SK-N-SH treated with all-trans-retinoic acid at 6 μM for 48 hours (cell line): ENCODE results near the gene NSFL1C.

ENCODE experiments used
- ATAC-seq: fragments of 200-7000 bp; cut with Tn5 transposase; 3 replicates; pipeline ENCODE4 v1.9.1; 2020; ENCODE audit warnings: mild to moderate bottlenecking, moderate library complexity
- CSDC2 ChIP-seq: fragments of 250-450 bp; sonication (Bioruptor Pico); IDR thresholded peaks from 2 replicates; pipeline ENCODE4 v1.5.0; 2020; ENCODE audit warnings: mild to moderate bottlenecking, moderate library complexity
- CSRNP3 ChIP-seq: fragments of 250-450 bp; sonication (Bioruptor Pico); IDR thresholded peaks from 2 replicates; pipeline ENCODE4 v1.5.1; 2021; ENCODE audit warnings: mild to moderate bottlenecking, moderate library complexity
- ESRRG ChIP-seq: fragments of 250-450 bp; sonication (Bioruptor Pico); IDR thresholded peaks from 2 replicates; pipeline ENCODE4 v1.6.1; 2021; ENCODE audit warnings: mild to moderate bottlenecking
- ISL1 ChIP-seq: fragments of 250-450 bp; sonication (Bioruptor Pico); IDR thresholded peaks from 2 replicates; pipeline ENCODE4 v2.1.2; 2022; ENCODE audit warnings: mild to moderate bottlenecking, moderate library complexity
- OSR1 ChIP-seq: fragments of 250-450 bp; sonication (Bioruptor Pico); IDR thresholded peaks from 2 replicates; pipeline ENCODE4 v1.8.0; 2022; ENCODE audit warnings: moderate library complexity, mild to moderate bottlenecking, inconsistent platforms
- PATZ1 ChIP-seq: fragments of 250-450 bp; sonication (Bioruptor Pico); IDR thresholded peaks from 2 replicates; pipeline ENCODE4 v1.8.0; 2020; ENCODE audit warnings: mild to moderate bottlenecking, moderate library complexity, borderline replicate concordance
- POU6F1 ChIP-seq: fragments of 250-450 bp; sonication (Bioruptor Pico); IDR thresholded peaks from 2 replicates; pipeline ENCODE4 v1.8.0; 2021; ENCODE audit warnings: low read depth, mild to moderate bottlenecking, moderate library complexity, borderline replicate concordance
- PPARA ChIP-seq: fragments of 250-450 bp; sonication (Bioruptor Pico); IDR thresholded peaks from 2 replicates; pipeline ENCODE4 v1.5.0; 2020; ENCODE audit warnings: mild to moderate bottlenecking, borderline replicate concordance
- RARB ChIP-seq: fragments of 250-450 bp; sonication (Bioruptor Pico); IDR thresholded peaks from 2 replicates; pipeline ENCODE4 v1.8.0; 2021; ENCODE audit warnings: mild to moderate bottlenecking, moderate library complexity
- SNAI2 ChIP-seq: fragments of 250-450 bp; sonication (Bioruptor Pico); IDR thresholded peaks from 2 replicates; pipeline ENCODE4 v1.5.0; 2020; ENCODE audit warnings: mild to moderate bottlenecking, moderate library complexity
- TCF4 ChIP-seq: fragments of 250-450 bp; sonication (Bioruptor Pico); IDR thresholded peaks from 2 replicates; pipeline ENCODE4 v1.8.0; 2021; ENCODE audit warnings: mild to moderate bottlenecking, moderate library complexity, borderline replicate concordance
- TOX ChIP-seq: fragments of 250-450 bp; sonication (Bioruptor Pico); IDR thresholded peaks from 2 replicates; pipeline ENCODE4 v1.8.0; 2021; ENCODE audit warnings: mild to moderate bottlenecking, moderate library complexity, borderline replicate concordance
- ZFP3 ChIP-seq: fragments of 250-450 bp; sonication (Bioruptor Pico); IDR thresholded peaks from 2 replicates; pipeline ENCODE4 v1.5.0; 2020; ENCODE audit warnings: mild to moderate bottlenecking, moderate library complexity
- ZFP30 ChIP-seq: fragments of 450-650 bp; formaldehyde crosslinking; IDR thresholded peaks from 2 replicates; pipeline ENCODE4 v1.5.0; 2022; ENCODE audit warnings: mild to moderate bottlenecking, moderate library complexity
- ZNF70 ChIP-seq: fragments of 450-650 bp; formaldehyde crosslinking; IDR thresholded peaks from 2 replicates; pipeline ENCODE4 v1.5.0; 2020; ENCODE audit warnings: mild to moderate bottlenecking, moderate library complexity
- ZNF8 ChIP-seq: fragments of 450-650 bp; formaldehyde crosslinking; IDR thresholded peaks from 2 replicates; pipeline ENCODE4 v1.5.0; 2020; ENCODE audit warnings: mild to moderate bottlenecking, moderate library complexity
- TF ChIP-seq, protein P1 (sequence below): fragments of 250-450 bp; sonication (Bioruptor Pico); IDR thresholded peaks from 2 replicates; pipeline ENCODE4 v1.5.0; 2020; ENCODE audit warnings: mild to moderate bottlenecking, moderate library complexity

The NSFL1C gene

GRCh38 chr20:1449370-1449769 lies 17.3 kb downstream of the NSFL1C start:
- no peak for ATAC-seq
- TF ChIP-seq ZNF70 (CRISPR knock-in tag) (no peak), ZFP30 (CRISPR knock-in tag) (no peak), CSDC2 (CRISPR knock-in tag) (no peak), ISL1 (CRISPR knock-in tag) (no peak), TCF4 (no peak), ZFP3 (CRISPR knock-in tag) (no peak), PPARA (CRISPR knock-in tag) (no peak), CSRNP3 (CRISPR knock-in tag) (no peak)

- TF ChIP-seq CSRNP3 (CRISPR knock-in tag) (no peak), ZNF70 (CRISPR knock-in tag) (no peak), ISL1 (CRISPR knock-in tag) (no peak), ESRRG (CRISPR knock-in tag) (no peak), SNAI2 (no peak), PATZ1 (CRISPR knock-in tag) (no peak), POU6F1 (no peak), ZNF8 (CRISPR knock-in tag) (no peak), OSR1 (CRISPR knock-in tag) (no peak)
- TF ChIP-seq, protein P1, sequence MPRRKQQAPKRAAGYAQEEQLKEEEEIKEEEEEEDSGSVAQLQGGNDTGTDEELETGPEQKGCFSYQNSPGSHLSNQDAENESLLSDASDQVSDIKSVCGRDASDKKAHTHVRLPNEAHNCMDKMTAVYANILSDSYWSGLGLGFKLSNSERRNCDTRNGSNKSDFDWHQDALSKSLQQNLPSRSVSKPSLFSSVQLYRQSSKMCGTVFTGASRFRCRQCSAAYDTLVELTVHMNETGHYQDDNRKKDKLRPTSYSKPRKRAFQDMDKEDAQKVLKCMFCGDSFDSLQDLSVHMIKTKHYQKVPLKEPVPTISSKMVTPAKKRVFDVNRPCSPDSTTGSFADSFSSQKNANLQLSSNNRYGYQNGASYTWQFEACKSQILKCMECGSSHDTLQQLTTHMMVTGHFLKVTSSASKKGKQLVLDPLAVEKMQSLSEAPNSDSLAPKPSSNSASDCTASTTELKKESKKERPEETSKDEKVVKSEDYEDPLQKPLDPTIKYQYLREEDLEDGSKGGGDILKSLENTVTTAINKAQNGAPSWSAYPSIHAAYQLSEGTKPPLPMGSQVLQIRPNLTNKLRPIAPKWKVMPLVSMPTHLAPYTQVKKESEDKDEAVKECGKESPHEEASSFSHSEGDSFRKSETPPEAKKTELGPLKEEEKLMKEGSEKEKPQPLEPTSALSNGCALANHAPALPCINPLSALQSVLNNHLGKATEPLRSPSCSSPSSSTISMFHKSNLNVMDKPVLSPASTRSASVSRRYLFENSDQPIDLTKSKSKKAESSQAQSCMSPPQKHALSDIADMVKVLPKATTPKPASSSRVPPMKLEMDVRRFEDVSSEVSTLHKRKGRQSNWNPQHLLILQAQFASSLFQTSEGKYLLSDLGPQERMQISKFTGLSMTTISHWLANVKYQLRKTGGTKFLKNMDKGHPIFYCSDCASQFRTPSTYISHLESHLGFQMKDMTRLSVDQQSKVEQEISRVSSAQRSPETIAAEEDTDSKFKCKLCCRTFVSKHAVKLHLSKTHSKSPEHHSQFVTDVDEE (CRISPR knock-in tag) = no peak
- no peak for ATAC-seq
These were observed 18.5 kb downstream of the NSFL1C start for GRCh38 chr20:1448081-1448620.

DNA sequence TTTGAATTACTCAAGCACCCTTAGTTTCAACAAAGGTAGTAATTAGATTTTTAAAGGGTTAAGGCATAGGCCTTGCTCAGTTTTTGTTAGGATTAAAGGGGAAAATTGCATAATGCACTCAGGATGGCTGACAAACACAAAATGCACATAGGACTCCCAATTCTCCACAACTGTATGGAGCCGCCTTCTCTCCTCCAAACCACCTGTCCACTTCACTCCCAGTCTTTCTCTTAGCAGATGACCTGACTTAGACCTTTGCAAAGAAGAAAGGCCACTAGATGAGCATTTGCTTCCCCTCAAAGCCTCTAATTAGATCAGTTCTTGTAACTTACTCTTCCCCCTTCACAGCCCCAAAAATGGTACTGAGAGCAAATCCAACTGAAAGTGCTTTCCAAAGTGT lies 20.1 kb downstream of the NSFL1C start:
- no peak for TF ChIP-seq ESRRG (CRISPR knock-in tag)
- no peak for TF ChIP-seq CSDC2 (CRISPR knock-in tag)
- TF ChIP-seq ISL1 (CRISPR knock-in tag) = no peak
- TF ChIP-seq TOX = no peak
- TF ChIP-seq ZNF8 (CRISPR knock-in tag) = no peak
- no peak for TF ChIP-seq ZFP3 (CRISPR knock-in tag)
- TF ChIP-seq RARB (CRISPR knock-in tag) = no peak
- no peak for TF ChIP-seq TCF4
- no peak for TF ChIP-seq PATZ1 (CRISPR knock-in tag)
- TF ChIP-seq, all 23 proteins: peak for 0
- no peak for ATAC-seq
